HEK293T (cell line): Measurements from ENCODE around the gene C5orf22.

Source experiments
- ARNT ChIP-seq: fragments of 450-650 bp; IDR thresholded peaks from 2 replicates; pipeline ENCODE4 v1.6.1; 2017; ENCODE audit warnings: mild to moderate bottlenecking
- FOXA1 ChIP-seq: fragments of 450-650 bp; IDR thresholded peaks from 2 replicates; pipeline ENCODE4 v1.6.1; 2016; ENCODE audit warnings: mild to moderate bottlenecking
- FOXM1 ChIP-seq: fragments of 450-650 bp; IDR thresholded peaks from 2 replicates; pipeline ENCODE4 v1.6.1; 2017; ENCODE audit warnings: mild to moderate bottlenecking, borderline replicate concordance
- NFRKB ChIP-seq: fragments of 450-650 bp; IDR thresholded peaks from 2 replicates; pipeline ENCODE4 v1.6.1; 2016; ENCODE audit warnings: mild to moderate bottlenecking, moderate library complexity
- PKNOX1 ChIP-seq: fragments of 450-650 bp; IDR thresholded peaks from 2 replicates; pipeline ENCODE4 v1.6.1; 2016
- SP1 ChIP-seq: fragments of 450-650 bp; IDR thresholded peaks from 2 replicates; pipeline ENCODE4 v1.6.1; 2017

- no peak for TF ChIP-seq PKNOX1
- no peak for TF ChIP-seq FOXM1
- TF ChIP-seq ARNT: no peak
- no peak for TF ChIP-seq FOXA1
- TF ChIP-seq NFRKB: no peak
- no peak for TF ChIP-seq SP1
Observed at GRCh38 chr5:31551878-31552277, 19.8 kb downstream of the C5orf22 start.
